DOHH2 (cell line): ENCODE data around the gene PFKL.

Experiments used
- H3F3A ChIP-seq: fragments of 200-600 bp; sonication (generic), shearing (Covaris generic); 2 replicates; pipeline ENCODE4 v1.6.0; 2016; ENCODE audit warnings: antibody characterized with exemption, mild to moderate bottlenecking; ENCODE audit not compliant: control insufficient read depth, insufficient read depth
- H3K27ac ChIP-seq: fragments of 200-600 bp; sonication (generic); 2 replicates; pipeline ENCODE4 v1.5.1; 2014; ENCODE audit warnings: low read depth, mild to moderate bottlenecking, low read length, moderate library complexity
- H3K27me3 ChIP-seq: fragments of 200-600 bp; sonication (generic); 2 replicates; pipeline ENCODE4 v1.6.1; 2014; ENCODE audit warnings: mild to moderate bottlenecking, low read length, mixed read lengths; ENCODE audit not compliant: control insufficient read depth
- H3K36me3 ChIP-seq: fragments of 200-600 bp; sonication (generic); 2 replicates; pipeline ENCODE4 v1.6.1; 2014; ENCODE audit warnings: mild to moderate bottlenecking, low read length, moderate library complexity, mixed read lengths; ENCODE audit not compliant: control insufficient read depth
- H3K4me1 ChIP-seq: fragments of 200-600 bp; sonication (generic); 2 replicates; pipeline ENCODE4 v1.6.1; 2014; ENCODE audit warnings: mild to moderate bottlenecking, low read length, mixed read lengths; ENCODE audit not compliant: control insufficient read depth
- H3K4me2 ChIP-seq: fragments of 200-600 bp; sonication (generic); 2 replicates; pipeline ENCODE4 v1.6.0; 2014; ENCODE audit warnings: mild to moderate bottlenecking, low read length, moderate library complexity
- H3K4me3 ChIP-seq: fragments of 200-600 bp; sonication (generic); 2 replicates; pipeline ENCODE4 v1.5.1; 2014; ENCODE audit warnings: mild to moderate bottlenecking, low read length, mixed read lengths
- H3K79me2 ChIP-seq: fragments of 200-600 bp; sonication (generic); 2 replicates; pipeline ENCODE4 v1.6.1; 2014; ENCODE audit warnings: mild to moderate bottlenecking, low read length, mixed read lengths; ENCODE audit not compliant: control insufficient read depth
- H3K9me2 ChIP-seq: fragments of 200-600 bp; sonication (generic); replicated peaks from 2 replicates; pipeline ENCODE4 v1.6.1; 2014; ENCODE audit warnings: mild to moderate bottlenecking, low read length, mixed read lengths; ENCODE audit not compliant: control insufficient read depth
- H3K9me3 ChIP-seq: fragments of 200-600 bp; sonication (generic); 2 replicates; pipeline ENCODE4 v1.6.1; 2014; ENCODE audit warnings: antibody characterized with exemption, low read length, mixed read lengths; ENCODE audit not compliant: control insufficient read depth, insufficient read depth
- H4K20me1 ChIP-seq: fragments of 200-600 bp; sonication (generic); 2 replicates; pipeline ENCODE4 v1.6.0; 2014; ENCODE audit warnings: low read depth, mild to moderate bottlenecking, antibody characterized with exemption, low read length, moderate library complexity; ENCODE audit not compliant: control insufficient read depth, insufficient read depth
- EZH2phosphoT487 ChIP-seq: fragments of 200-600 bp; sonication (generic); IDR thresholded peaks from 2 replicates; pipeline ENCODE4 v1.6.1; 2017; ENCODE audit warnings: borderline replicate concordance, mild to moderate bottlenecking, antibody characterized with exemption, low read length, moderate library complexity, mixed read lengths
- TF ChIP-seq, protein P1 (sequence below): fragments of 200-600 bp; sonication (generic); IDR thresholded peaks from one replicate; pipeline ENCODE4 v1.5.1; 2014; ENCODE audit warnings: antibody characterized with exemption, mild to moderate bottlenecking, low read depth, low read length; ENCODE audit not compliant: poor library complexity, severe bottlenecking

PFKL gene

DNA sequence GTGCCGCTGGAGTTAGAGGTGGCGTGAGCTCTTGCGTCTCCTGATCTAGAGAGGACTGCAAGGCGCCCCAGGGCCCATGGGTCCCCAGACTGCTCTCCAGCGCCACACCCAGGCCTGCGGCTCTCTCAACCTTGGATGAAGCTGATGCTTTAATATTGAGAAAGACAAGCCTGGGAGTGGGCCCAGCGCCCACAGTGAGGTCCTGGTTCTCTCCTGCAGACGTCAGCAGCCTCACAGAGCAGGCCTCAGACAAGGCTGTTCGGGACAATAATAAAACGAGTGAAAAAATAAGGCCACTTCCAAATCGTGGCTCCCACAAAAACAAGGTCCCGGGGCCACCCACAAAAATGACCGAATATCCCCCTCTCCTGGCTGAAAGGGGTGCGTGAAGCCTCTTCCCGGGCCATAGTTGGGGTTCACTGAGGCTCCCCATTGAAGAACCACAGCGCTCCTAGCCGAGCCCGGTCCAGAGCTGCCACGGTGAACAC is 32.2 kb upstream of the PFKL start:
- Histone ChIP-seq H3K9me3 (no peaks in the 10 kb centered on the region), H3K4me2 (no peak overlapping the region), H3F3A (no peaks in the 10 kb centered on the region), H3K27ac (no peak overlapping the region), H3K79me2 (no peaks in the 10 kb centered on the region), H3K27me3 (no peaks in the 10 kb centered on the region), H3K4me3 (no peak overlapping the region), H3K9me2 (no peaks in the 10 kb centered on the region), H3K36me3 (no peaks in the 10 kb centered on the region), H4K20me1 (no peaks in the 10 kb centered on the region), H3K4me1 (no peaks in the 10 kb centered on the region)
- no peak for TF ChIP-seq EZH2phosphoT487
- TF ChIP-seq, protein P1, sequence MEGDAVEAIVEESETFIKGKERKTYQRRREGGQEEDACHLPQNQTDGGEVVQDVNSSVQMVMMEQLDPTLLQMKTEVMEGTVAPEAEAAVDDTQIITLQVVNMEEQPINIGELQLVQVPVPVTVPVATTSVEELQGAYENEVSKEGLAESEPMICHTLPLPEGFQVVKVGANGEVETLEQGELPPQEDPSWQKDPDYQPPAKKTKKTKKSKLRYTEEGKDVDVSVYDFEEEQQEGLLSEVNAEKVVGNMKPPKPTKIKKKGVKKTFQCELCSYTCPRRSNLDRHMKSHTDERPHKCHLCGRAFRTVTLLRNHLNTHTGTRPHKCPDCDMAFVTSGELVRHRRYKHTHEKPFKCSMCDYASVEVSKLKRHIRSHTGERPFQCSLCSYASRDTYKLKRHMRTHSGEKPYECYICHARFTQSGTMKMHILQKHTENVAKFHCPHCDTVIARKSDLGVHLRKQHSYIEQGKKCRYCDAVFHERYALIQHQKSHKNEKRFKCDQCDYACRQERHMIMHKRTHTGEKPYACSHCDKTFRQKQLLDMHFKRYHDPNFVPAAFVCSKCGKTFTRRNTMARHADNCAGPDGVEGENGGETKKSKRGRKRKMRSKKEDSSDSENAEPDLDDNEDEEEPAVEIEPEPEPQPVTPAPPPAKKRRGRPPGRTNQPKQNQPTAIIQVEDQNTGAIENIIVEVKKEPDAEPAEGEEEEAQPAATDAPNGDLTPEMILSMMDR, result peak; percentile 52

DNA sequence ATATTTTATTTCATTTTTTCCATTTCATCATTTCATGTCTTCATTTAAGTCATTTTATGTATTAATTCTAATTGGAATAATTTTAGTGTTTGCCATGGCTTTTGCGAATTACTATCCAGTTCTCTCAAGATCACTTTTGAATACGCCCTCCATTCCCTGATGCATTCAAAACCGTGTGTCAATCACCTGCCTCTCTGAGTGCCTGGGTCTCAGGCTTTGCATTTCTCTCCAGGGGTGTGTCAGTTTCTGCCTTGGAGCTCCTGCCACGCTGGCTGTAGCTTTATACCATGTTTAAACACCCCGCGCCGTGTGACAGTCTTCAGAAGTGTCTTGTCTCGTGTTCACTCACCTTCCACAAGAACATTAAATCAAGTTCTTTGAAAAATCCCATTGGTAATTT is 30.8 kb upstream of the PFKL start:
- no peak for TF ChIP-seq EZH2phosphoT487
- TF ChIP-seq, protein P1, result no peak

DNA sequence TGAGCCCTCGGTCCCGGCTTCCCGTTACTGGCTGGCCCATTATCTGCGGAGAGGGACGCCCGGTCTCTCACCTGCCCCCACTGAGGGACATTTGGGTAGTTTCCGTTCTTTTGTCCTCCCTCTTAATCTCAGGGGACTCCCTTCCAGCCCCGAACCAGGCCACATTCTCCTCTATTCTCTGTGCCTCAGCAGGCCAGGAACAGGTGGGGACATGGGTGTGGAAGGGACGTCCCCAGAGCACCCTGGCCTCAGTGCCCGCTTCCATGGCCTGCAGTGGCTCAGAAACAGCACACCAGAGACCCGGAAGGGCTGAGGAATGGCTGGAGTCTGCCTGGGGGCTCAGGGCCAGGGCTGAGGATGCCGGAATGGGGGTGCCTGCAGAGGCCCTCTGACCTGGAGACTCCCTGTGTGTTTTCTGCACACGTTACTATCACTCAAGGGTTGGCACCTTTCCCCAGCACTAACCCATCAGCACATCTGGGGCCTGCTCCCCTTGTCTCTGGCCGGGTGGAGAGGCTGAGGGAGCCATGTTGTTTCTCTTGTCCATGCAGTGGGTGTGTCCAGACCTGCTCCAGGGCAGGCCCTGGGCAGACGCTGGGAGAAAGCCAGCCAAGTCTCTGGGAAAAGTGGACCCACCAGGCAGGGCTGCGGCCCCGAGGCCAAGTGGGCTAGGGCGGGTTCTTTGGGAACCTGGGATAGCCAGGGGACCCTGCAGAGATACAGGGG is 28.1 kb upstream of the PFKL start:
- TF ChIP-seq, protein P1, result no peak
- no peak for TF ChIP-seq EZH2phosphoT487
- Histone ChIP-seq H3K9me2 (no peaks in the 10 kb centered on the region), H3K27me3 (peaks cover 12% of the 10 kb centered on the region), H3F3A (no peaks in the 10 kb centered on the region), H3K79me2 (no peaks in the 10 kb centered on the region), H3K9me3 (no peaks in the 10 kb centered on the region), H3K36me3 (no peaks in the 10 kb centered on the region), H3K4me3 (no peak overlapping the region), H3K4me1 (no peaks in the 10 kb centered on the region), H3K27ac (no peak overlapping the region), H4K20me1 (no peaks in the 10 kb centered on the region), H3K4me2 (no peak overlapping the region)

More for the DNA sequence above, 30.8 kb upstream of the PFKL start:
- Histone ChIP-seq H3F3A (no peaks in the 10 kb centered on the region), H3K4me3 (no peak overlapping the region), H3K4me2 (no peak overlapping the region), H3K4me1 (no peaks in the 10 kb centered on the region), H3K36me3 (no peaks in the 10 kb centered on the region), H3K9me2 (no peaks in the 10 kb centered on the region), H3K27me3 (0 out of 2 replicates have a peak, but pooled peaks cover 3% of the 10 kb centered on the region), H3K9me3 (no peaks in the 10 kb centered on the region), H3K79me2 (no peaks in the 10 kb centered on the region), H3K27ac (no peak overlapping the region), H4K20me1 (no peaks in the 10 kb centered on the region)
